HG03439 (cell line): ENCODE data around the gene B3GALT4.

Source experiments
- ATAC-seq: cut with Tn5 transposase; IDR thresholded peaks from one replicate; pipeline ENCODE4 v1.9.1; 2021; ENCODE audit warnings: mild to moderate bottlenecking, moderate library complexity; ENCODE audit not compliant: unreplicated experiment

The B3GALT4 gene

DNA sequence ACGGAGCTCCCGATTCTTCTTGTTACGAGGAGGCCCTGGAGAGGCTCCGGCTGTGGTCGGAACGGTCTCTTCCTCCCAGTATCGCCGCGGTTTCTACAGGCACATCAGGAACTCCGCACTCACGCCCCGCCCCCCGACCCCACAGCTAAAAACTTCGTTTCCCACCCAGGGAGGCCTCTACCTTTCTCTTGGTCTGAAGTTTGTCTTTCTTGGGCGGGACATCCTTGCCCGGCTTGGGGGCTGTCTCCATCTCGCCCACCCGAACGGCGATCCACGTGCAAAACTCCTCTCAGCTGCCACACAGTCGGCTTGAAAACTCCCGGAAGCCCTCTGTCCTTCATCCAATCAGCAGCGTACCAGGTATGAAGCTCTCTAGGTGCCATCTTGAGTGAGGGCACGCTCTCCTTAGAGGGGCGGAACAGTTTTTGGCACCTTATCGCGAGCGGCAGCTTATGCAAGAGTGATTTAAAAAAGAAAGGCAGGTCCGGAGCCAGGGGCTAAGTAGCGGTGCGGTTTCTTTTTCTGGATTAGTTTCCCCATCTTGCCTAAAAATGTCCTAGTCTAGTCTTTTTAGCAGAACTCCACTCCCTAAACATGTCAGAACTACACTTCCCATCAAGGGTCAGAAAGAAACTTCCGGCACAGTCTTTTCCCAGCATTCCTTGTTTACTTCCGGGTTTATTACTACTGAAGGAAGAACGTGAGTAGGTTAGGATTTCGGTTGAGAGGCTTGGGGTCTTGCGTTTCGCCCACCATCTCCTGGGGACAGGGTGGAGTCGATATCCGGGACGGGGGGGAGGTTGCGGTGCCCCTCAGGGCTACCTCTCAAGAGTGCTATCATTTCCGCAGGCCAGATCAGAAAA is 12.2 kb downstream of the B3GALT4 start, which contains the start of the genes PFDN6 and WDR46:
TSS of gene PFDN6 (plus strand) at position 681 of the 863 bp plus-strand sequence. CDS start 256 bp downstream, outside the sequence.
TSS of gene WDR46 (minus strand) at position 319 of the 863 bp plus-strand sequence. CDS start at position 250, 69 bp downstream.
- peak; percentile 83 for ATAC-seq

- no peak for ATAC-seq
Measured at GRCh38 chr6:33289784-33290315, 12.9 kb downstream of the B3GALT4 start.

GRCh38 chr6:33290459-33290858 is 13.5 kb downstream of the B3GALT4 start:
- ATAC-seq, result no peak

GRCh38 chr6:33292996-33293682 is 16.2 kb downstream of the B3GALT4 start:
- no peak for ATAC-seq

DNA sequence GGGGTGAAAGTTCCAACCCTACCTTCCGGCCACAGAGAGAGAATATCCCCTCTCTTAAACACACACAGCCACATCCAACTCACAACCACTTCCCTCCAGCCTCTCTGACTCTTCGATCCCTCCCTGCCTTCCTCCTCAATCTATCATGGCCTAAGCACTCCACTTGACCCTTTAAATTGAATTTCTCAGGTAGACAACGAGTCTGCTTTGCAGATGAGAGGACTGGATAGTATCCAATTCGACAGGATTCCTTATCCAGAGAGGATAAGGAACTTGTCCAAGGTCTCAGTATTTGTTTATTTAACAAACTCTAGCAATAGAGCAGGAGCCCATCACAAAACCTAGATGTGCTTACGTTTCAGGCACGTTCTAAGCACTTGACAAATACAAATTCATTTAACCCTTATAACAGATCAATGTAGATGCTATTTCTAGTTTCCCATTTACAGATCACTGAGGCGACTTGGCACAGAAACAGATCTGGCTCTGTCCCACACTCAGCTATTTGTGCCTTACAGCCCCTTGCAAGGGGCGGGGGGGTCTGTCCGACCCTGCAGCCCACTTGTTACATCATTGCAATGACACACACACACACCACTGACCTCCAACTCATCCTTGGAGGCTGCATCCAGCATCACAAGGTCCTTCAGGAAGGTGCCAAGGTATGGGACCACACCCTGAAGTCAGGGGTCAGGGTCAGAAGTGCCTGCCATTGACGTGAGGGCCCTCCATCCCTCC is 17.3 kb downstream of the B3GALT4 start:
- ATAC-seq, result no peak

DNA sequence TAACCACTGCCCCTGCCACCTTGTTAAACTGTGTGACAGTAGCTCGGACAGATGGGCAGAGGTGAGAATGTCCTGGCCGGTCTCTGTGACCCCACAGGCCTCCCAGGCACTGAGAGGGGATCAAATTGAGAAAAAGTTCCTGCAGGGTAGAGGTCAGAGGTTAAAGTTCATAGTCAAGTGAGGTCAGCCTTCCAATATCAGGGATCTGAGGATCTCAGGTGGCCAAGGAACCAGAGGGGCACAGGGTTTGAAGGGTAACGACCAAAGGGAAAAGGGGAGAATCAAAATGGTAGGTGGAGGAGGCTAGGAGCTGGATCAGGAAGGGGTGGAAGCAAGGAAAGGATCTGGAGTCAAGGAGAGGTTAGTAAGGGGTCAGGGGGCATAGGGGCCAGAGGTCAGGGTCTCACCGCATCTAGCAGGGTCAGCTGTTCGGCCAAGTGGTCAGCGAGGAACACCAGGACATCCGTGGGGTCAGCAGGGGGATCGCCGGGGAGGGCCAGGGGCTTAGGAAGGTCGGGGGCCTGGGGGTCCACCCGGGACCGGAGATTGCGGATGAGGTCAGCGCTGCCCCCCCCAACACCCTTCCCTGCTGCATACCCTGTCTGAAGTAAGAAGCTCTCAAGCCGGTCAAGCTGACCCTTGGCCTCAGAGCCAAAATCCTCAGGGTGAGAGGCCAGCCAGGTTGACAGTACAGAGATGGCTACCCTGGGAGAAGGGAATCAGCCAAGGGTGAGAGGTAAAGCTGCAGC is 18.9 kb downstream of the B3GALT4 start:
- no peak for ATAC-seq

- no peak for ATAC-seq
Measured at GRCh38 chr6:33296797-33297405, 20.0 kb downstream of the B3GALT4 start.

GRCh38 chr6:33297406-33297955 is 20.6 kb downstream of the B3GALT4 start:
- no peak for ATAC-seq

DNA sequence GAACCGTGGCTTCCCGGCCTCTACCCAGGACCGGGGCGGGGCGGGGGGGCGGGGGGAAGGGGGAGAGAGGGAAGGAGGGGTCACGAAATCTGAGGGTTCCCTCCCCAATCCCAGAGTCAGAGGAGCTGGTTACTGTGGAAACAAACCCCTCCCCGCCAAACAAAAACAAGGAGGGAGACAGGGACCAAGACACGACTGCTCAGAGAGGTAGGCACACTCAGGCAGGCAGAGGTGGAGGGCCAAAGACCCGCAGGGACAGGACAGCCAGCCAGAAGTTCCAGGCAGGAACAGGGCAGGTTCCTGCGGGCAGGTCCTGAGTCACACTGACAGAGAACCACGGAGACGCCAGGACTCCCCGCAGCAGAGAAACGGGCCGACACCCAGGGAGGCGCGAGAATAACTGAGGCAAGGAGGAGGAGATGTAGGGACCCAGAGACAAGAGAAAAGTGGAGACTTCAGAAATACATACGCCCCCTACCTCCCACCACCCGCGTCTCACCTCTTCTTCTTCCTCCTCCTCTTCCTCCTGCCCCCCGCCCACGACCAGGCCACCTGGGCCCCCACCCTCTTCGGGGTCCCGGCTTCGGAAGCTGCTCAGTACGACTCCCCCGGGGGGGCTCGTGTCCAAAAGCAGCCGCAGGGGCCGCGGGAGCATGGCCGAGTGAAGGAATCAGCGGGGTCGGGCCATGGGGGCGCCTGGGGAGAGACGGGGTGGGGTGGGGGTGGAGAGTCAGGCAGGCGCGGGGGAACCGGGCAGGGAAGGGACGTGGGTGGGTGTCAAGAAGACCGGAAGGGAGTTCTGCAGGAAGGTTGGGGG is 21.2 kb downstream of the B3GALT4 start:
- ATAC-seq, result no peak

- ATAC-seq, result peak; percentile 25
Measured at GRCh38 chr6:33298773-33299236, 21.9 kb downstream of the B3GALT4 start, which contains the start of gene RGL2. Gene RGL2, minus strand, starts transcription at chr6:33298942. Its CDS starts 332 bp downstream, at chr6:33298610.

DNA sequence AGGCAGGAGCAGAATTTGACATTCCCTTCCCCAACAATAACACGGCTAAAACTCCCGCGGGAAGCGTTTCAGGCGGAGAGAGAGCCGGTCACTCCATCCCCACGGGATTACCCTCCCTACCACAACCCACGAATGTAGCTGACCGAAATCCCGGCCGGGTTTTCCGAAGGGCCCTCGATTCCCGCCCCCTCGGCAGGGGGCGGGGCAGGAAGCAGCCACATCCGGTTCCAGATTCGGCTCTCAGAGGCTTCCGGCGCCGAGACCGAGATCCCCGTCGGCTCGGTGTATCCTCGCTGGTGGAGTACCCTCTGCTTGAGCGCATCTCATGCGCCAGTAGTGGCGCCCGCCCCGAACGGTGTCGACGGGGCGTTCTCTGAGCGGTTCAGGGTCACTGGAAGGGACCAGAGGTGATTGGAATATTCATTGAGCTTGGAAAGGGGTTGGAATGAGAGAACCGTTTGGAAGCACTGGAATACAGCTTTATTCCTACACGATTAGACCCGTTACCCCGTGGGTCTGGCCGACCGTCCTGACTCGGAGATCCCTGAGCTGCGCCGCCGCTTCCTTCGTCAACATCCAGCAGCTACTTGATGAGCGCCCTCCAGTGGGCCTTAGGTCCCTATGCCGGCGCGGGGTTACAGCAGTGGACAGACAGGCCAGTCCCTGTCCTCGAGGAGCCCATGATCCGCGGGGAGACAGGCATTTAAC is 22.5 kb downstream of the B3GALT4 start:
- peak; percentile 72 for ATAC-seq

GRCh38 chr6:33301877-33302276 is 25.0 kb downstream of the B3GALT4 start:
- no peak for ATAC-seq

GRCh38 chr6:33304216-33304615 is 27.3 kb downstream of the B3GALT4 start:
- ATAC-seq, result no peak

DNA sequence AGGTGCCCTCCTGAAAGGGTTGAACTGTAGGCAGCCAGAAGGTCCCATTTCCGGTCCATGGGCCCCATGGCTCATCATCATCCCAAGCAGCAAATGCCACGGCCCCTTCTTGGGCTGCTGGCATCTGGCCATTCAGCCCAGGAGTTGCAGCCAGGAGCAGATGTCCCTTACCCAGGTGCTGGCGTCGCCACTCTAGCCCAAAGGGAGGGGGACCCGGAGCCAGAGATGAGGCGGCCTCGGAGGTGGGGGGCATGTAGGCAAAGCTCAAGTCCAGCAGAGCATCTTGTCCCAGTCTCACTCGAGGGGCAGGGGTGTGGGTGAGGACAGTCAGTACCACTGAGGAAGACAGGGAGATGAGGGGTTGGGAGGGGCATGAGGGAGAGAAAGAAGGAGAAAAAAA is 28.1 kb downstream of the B3GALT4 start:
- no peak for ATAC-seq

GRCh38 chr6:33306356-33306755 is 29.4 kb downstream of the B3GALT4 start:
- ATAC-seq, result no peak

DNA sequence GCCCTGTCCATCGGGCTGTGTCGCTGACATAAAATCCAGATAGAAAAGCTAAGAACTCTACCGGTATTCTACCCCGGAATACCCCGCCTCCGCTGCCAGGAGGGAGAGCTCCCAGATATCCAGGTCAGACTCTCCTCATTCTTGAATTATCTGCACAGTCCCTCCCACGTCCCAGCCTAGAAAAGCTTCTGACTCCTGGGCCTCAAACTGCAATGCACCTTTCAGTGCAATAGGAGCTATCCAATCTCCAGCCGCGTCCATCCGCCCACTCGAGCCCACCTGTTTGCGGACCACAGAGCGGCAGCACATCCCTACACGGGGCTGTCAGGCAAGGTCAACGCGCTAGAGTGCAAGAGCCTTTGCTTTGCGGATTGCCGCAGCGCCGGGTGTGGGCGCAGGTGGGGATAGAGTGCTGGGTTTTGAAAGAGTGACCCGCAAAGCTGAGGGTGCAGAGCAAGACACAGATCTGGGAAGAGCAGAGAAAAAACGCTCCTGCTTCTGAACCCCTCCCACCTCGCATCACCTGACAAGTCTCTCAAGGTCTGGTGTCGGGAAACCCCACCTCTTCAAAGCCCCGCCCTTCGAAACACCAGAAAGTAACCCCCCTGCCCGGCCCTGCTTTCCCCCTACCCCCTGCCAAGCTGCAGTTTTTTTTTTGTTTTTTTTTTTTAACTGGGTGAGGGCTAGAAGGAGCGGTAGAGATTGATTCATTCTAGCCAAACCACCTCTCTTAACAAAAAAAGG is 35.6 kb downstream of the B3GALT4 start:
- no peak for ATAC-seq

GRCh38 chr6:33313105-33313708 is 36.3 kb downstream of the B3GALT4 start:
- ATAC-seq, result peak; percentile 3
